Caco-2 (cell line): ENCODE measurements around the gene TIAM1. TPM values are rescaled to one million over a fixed set of nuclear protein-coding genes. Genes with fewer than 3 reads are reported as not detected.

Source experiments
- BruUV-seq: library from RNA; stranded (reverse); fragments of 400-500 nt; replicated peaks from 2 replicates; lab custom pipeline; 2021; lab: Mats Ljungman, UMichigan
- CTCF ChIA-PET: fragments of 300-600 bp; sonication (Branson Sonifier 250); formaldehyde crosslinking; loops from one replicate; lab custom pipeline; 2022; ENCODE audit warnings: antibody characterized with exemption; lab: Charles Lee
- POLR2A ChIA-PET: fragments of 300-600 bp; sonication (Branson Sonifier 250); formaldehyde crosslinking; loops from one replicate; lab custom pipeline; 2022; ENCODE audit warnings: antibody characterized with exemption; lab: Charles Lee
- DNase-seq, 2 experiments: peaks; one replicate each; pipeline versions ENCODE4 v3.0.0 to v3.0.0-alpha.2; 2020 to 2022
- H3K27me3 ChIP-seq: replicated peaks from 2 replicates; pipeline ENCODE4 v1.6.0; 2011; ENCODE audit warnings: low read length; ENCODE audit not compliant: control insufficient read depth, insufficient read depth
- H3K36me3 ChIP-seq: 2 replicates; pipeline ENCODE4 v1.5.1; 2011; ENCODE audit warnings: low read length; ENCODE audit not compliant: control insufficient read depth, insufficient read depth
- H3K4me1 ChIP-seq: fragments of 250-450 bp; sonication (Bioruptor Pico); 2 replicates; pipeline ENCODE4 v1.5.1; 2020; ENCODE audit warnings: mild to moderate bottlenecking
- H3K4me3 ChIP-seq: 2 replicates; pipeline ENCODE4 v1.5.1; 2011; ENCODE audit warnings: low read depth, mild to moderate bottlenecking, control low read depth, low read length
- H3K9me3 ChIP-seq: fragments of 250-450 bp; sonication (Bioruptor Pico); 2 replicates; pipeline ENCODE4 v1.5.1; 2020; ENCODE audit warnings: mild to moderate bottlenecking, moderate library complexity
- H3K27ac Mint-ChIP-seq: one replicate; pipeline ENCODE4 v1.8.0; 2022; ENCODE audit warnings: mixed read lengths; ENCODE audit not compliant: unreplicated experiment
- H3K27me3 Mint-ChIP-seq: one replicate; pipeline ENCODE4 v1.8.0; 2022; ENCODE audit warnings: mixed read lengths; ENCODE audit not compliant: insufficient read depth, unreplicated experiment
- H3K36me3 Mint-ChIP-seq: one replicate; pipeline ENCODE4 v1.8.0; 2022; ENCODE audit warnings: mild to moderate bottlenecking, mixed read lengths; ENCODE audit not compliant: insufficient read depth, unreplicated experiment
- H3K4me1 Mint-ChIP-seq: one replicate; pipeline ENCODE4 v1.8.0; 2022; ENCODE audit warnings: low read depth, mixed read lengths; ENCODE audit not compliant: unreplicated experiment
- H3K4me3 Mint-ChIP-seq: one replicate; pipeline ENCODE4 v1.8.0; 2022; ENCODE audit warnings: mild to moderate bottlenecking, moderate library complexity, mixed read lengths; ENCODE audit not compliant: unreplicated experiment
- H3K9me3 Mint-ChIP-seq: one replicate; pipeline ENCODE4 v1.8.0; 2022; ENCODE audit warnings: mixed read lengths; ENCODE audit not compliant: unreplicated experiment
- CTCF ChIP-seq, 2 experiments: fragments of 200-600 bp in 1 of 2; IDR thresholded peaks; 1 replicate in 1 of 2; 2 replicates in 1 of 2; pipeline versions ENCODE4 v1.5.1 to v1.8.0; 2011 to 2022; ENCODE audit warnings: antibody characterized with exemption in 1 of 2, control low read depth in 1 of 2, inconsistent platforms in 1 of 2, low read depth in 1 of 2, low read length in 1 of 2, mild to moderate bottlenecking in 1 of 2, moderate library complexity in 1 of 2; ENCODE audit not compliant: insufficient read depth in 1 of 2, severe bottlenecking in 1 of 2, unreplicated experiment in 1 of 2
- intact Hi-C: fragments of 100-400 bp; cut with micrococcal nuclease; formaldehyde crosslinking; loops from one replicate; pipeline ENCODE4 v1.10.0; 2022; ENCODE audit not compliant: unreplicated experiment
- total RNA-seq: library from RNA; stranded (reverse); gene quantifications from 2 replicates; pipeline ENCODE4 v1.2.3, GENCODE V29; 2022

The TIAM1 gene
- total RNA-seq, 1 experiment from 2014 or later, result 5.2 TPM

- DNase-seq, result no peak
- ChIA-PET CTCF (no interaction called here), POLR2A (no interaction called here)
- TF ChIP-seq CTCF (IDR thresholded peaks at IDR 0.05; ENCODE audit: insufficient read depth in 1 of 2, low read depth in 1 of 2, low read length in 1 of 2, severe bottlenecking in 1 of 2, unreplicated experiment in 1 of 2), result no peak
- Histone ChIP-seq H3K4me1 (no peaks in the 10 kb centered on the region), H3K27me3 (no peaks in the 10 kb centered on the region; the same call in 1 of the 2 replicates), H3K36me3 (no peaks in the 10 kb centered on the region), H3K4me3 (no peak overlapping the region), H3K9me3 (no peaks in the 10 kb centered on the region)
- H3K4me3 Mint-ChIP-seq, result no peak overlapping the region
- no peaks in the 10 kb centered on the region for H3K9me3 Mint-ChIP-seq
- no peaks in the 10 kb centered on the region for H3K4me1 Mint-ChIP-seq
- H3K27me3 Mint-ChIP-seq, result no peaks in the 10 kb centered on the region
- no TSS peak for BruUV-seq
- intact Hi-C loops, result no loop called here
- no peaks in the 10 kb centered on the region for H3K36me3 Mint-ChIP-seq
- no peak overlapping the region for H3K27ac Mint-ChIP-seq
Observed at GRCh38 chr21:31275901-31276300, 68.2 kb downstream of the TIAM1 start.

- CTCF ChIA-PET, result no interaction called here
- Mint-ChIP-seq H3K27ac (no peak overlapping the region), H3K9me3 (no peaks in the 10 kb centered on the region), H3K27me3 (no peaks in the 10 kb centered on the region), H3K36me3 (no peaks in the 10 kb centered on the region), H3K4me1 (no peaks in the 10 kb centered on the region), H3K4me3 (no peak overlapping the region)
- DNase-seq, result no peak
- H3K27me3 ChIP-seq, result no peaks in the 10 kb centered on the region
- no peaks in the 10 kb centered on the region for H3K4me1 ChIP-seq
- no peaks in the 10 kb centered on the region for H3K36me3 ChIP-seq
- intact Hi-C loops, result no loop called here
- H3K4me3 ChIP-seq, result no peak overlapping the region
- POLR2A ChIA-PET, result no interaction called here
- no TSS peak for BruUV-seq
- no peaks in the 10 kb centered on the region for H3K9me3 ChIP-seq
- TF ChIP-seq CTCF (IDR thresholded peaks at IDR 0.05; ENCODE audit: insufficient read depth in 1 of 2, low read depth in 1 of 2, low read length in 1 of 2, severe bottlenecking in 1 of 2, unreplicated experiment in 1 of 2), result no peak
Observed at GRCh38 chr21:31273278-31273677, 70.8 kb downstream of the TIAM1 start.

- POLR2A ChIA-PET, result no interaction called here
- no peaks in the 10 kb centered on the region for H3K27me3 Mint-ChIP-seq
- no peak for DNase-seq
- no peak overlapping the region for H3K4me3 Mint-ChIP-seq
- intact Hi-C loops, result no loop called here
- no peak for TF ChIP-seq CTCF (IDR thresholded peaks at IDR 0.05; ENCODE audit: insufficient read depth in 1 of 2, low read depth in 1 of 2, low read length in 1 of 2, severe bottlenecking in 1 of 2, unreplicated experiment in 1 of 2)
- H3K36me3 ChIP-seq, result no peaks in the 10 kb centered on the region
- CTCF ChIA-PET, result no interaction called here
- H3K27ac Mint-ChIP-seq, result no peak overlapping the region
- no peaks in the 10 kb centered on the region for H3K9me3 ChIP-seq
- H3K27me3 ChIP-seq, result no peaks in the 10 kb centered on the region
- BruUV-seq, result no TSS peak
- H3K4me1 Mint-ChIP-seq, result no peaks in the 10 kb centered on the region
- H3K4me3 ChIP-seq, result no peak overlapping the region
- no peaks in the 10 kb centered on the region for H3K4me1 ChIP-seq
- no peaks in the 10 kb centered on the region for H3K36me3 Mint-ChIP-seq
- H3K9me3 Mint-ChIP-seq, result no peaks in the 10 kb centered on the region
Observed at GRCh38 chr21:31268090-31268489, 76.0 kb downstream of the TIAM1 start.
